Smooth muscle cell of the brain vasculature (primary cell): Measurements from ENCODE around the gene GRWD1.

ENCODE experiments used
- DNase-seq: peaks from one replicate; pipeline ENCODE4 v3.0.0-alpha.2; 2012; ENCODE audit warnings: low read depth, low spot score

Gene GRWD1

DNA sequence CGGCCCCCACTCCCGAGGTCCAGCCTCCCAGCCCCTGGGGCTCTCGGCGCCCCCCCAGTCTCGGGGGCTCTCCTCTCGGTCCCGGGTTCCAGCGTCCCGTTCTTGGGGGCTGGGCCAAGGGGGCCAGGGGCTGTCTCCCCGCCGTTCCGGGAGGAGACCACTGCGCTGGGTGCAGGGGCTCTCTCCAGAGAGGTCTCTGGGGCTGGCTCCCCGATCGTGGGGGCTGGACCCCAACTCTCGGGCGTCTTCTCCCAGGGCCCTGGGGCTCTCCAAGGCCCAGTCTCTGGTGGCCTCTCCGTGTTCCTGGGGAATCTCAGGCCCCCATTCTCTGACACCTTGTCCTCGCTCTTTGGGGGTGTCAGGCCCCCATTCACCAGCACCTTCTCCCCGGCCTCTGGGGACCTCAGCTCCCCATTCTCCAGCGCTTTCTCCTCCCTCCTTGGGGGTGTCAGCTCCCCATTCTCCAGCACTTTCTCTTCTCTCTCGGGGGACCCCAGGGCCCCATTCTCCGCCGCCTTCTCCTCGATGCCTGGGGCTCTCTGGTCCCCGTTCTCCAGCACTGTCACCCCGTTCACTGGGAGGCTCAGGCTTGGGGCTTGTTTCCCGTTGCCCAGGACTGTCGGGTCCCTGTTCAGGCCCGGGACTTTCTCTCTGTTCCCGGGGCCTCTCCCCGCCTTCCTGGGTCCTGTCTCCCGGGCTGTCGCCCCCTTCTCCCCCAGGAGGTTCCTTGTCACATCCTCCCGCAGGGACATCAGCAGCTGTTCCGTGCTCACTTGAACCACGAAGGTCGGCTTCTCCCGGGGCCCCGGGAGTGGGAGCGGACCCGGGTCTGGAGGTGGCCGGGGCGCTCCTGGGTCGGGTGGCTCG, 52.2 kb downstream of the GRWD1 start:
- DNase-seq, result no peak

DNA sequence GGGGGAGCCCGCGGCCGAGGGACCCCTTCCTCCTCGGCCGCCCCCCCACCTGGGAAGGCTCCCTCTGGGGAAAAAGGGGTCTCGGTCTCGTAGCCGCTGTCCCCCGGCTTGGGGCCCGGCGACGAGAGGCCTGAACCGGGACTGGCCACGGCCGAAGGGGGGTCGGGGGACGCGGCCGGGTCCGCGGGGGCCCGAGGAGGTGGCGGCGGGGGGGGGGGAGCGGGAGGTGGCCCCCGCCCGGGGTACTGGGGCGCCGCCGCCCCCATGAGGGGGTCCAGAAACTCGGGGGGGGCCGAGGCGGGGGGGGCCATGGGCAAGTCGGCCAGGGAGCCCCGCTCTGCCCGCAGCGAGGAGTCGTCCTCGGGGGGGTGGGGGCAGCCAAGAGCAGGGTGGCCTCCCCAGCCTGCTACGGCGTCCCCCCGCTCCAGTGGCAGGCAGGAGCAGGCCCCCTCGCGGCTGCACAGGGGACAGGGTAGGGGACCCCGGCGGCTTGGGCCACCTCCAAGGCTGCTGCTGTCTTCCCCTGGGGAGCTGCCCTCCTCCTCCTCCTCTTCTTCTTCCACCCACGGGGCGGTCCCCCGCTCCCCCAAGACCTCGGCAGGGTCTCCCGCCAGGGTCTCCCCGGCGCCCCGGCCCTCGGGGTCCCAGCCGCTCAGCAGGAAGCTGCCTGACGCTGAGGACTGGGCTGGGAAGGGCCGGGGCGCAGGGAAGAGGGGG, 53.0 kb downstream of the GRWD1 start:
- DNase-seq, result no peak

DNA sequence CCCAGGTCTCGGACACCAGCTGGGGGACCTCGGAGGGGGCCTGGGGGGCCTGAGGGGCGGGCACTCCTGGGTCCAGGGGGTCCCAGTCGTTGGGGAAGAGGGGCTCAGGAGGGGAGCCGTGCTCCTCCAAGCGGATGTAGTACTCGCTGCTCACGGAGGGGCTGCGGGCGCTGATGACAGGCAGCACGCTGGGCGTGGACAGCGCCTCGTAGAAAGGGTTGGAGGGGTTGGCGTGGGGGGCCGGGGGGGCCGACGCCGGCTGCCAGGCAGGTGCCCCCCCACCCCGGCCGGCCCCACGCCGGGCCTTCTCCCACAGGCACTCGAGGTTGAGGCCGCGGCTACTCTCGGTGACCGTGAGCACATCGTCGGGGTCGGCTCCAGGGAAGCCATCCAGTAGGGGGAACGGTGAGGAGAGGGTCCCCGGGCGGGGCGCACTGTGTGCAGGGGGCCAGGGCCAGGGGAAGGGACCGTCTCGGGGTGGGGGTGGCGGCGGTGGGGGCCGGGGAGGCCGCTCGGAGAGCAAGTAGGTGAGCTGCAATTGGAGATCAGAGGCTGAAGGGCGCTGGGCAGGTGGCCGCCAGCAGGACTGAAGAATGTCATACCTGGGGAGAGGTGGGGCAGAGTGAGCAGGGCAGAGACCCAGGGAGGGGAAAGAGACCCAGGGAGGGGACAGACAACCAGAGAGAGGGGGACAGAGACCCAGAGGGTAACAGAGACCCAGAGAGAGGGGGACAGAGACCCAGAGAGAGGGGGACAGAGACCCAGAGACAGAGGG, 53.7 kb downstream of the GRWD1 start:
- no peak for DNase-seq

- DNase-seq, result no peak
Observed at GRCh38 chr19:48500830-48501493, 55.2 kb downstream of the GRWD1 start.

DNA sequence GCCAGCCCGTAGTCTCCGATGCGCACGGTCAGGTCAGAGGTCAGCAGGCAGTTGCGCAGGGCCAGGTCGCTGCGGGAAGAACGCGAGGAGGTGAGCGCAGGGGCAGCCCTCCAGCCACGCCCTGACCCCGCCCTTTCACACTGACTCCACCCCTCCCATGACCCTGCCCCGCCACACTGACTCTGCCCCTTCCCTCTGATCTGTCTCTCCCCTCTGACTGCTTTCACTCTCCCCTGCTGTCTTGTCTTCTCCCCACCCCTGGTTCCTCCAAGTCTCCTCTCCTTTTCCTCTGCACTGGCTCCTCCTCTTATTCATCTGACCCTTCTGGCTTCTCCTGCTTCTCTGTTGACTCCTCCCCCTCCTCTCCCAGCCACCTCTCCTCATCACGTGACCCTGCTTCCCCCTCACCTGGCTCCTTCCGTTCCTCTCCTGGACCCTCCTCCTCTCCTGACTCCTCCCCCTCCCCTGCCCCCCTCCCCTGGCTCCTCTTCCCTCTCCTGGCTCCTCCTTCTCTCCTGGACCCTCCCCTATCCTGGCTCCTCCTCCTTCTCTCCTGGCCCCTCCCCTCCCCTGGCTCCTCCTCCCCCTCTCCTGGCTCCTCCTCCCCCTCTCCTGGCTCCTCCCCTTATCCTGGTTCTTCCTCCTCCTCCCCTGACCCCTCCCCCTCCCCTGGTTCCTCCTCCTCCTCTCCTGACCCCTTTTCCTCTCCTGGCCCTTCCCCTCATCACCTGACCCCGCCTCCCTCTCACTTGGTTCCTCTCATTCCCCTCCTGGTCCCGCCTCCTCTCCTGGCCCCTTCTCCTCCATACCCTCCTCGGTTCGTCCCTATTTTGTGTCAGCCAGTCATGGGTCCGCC, 55.9 kb downstream of the GRWD1 start:
- no peak for DNase-seq

- no peak for DNase-seq
Observed at GRCh38 chr19:48502350-48503018, 56.7 kb downstream of the GRWD1 start.

DNA sequence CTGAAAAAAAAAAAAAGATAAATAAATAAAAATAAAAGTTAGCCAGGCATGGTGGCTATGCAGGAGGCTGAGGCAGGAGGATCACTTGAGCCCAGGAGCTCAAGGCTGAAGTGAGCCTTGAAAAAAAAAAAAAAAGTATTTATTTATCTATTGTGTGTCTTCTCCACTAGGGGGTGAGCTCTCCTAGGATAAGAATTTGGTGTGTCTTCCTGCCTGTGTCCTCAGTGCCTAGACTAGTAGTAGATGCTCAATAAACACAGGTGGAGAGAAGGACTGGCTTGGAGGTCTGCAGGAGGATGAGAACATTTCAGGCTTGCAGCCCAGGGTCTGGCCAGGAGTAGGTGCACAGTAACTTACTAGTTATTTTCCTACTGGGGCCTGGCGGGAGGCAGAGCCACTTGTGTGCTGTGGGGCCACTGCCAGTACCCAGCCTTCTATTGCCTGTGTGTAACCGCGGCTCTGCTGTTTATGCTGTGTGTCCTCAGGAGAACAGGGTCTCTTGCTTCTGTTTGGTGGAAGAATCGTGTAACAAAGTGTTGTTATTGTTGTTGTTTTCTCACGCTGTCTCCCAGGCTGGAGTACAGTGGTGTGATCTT, 60.5 kb downstream of the GRWD1 start:
- DNase-seq, result no peak
